Measurements from ENCODE around the gene EXTL2.

Gene EXTL2

GRCh38 chr1:100912019-100912418, 17.4 kb upstream of the EXTL2 start:
- TF ChIP-seq CTCF (IDR thresholded peaks at IDR 0.05) (no peak), ZFX (IDR thresholded peaks at IDR 0.05; ENCODE audit: borderline replicate concordance) (no peak)
- H3K27ac ChIP-seq, result no peak overlapping the region

GRCh38 chr1:100909018-100909417, 14.4 kb upstream of the EXTL2 start:
- TF ChIP-seq ZFX (IDR thresholded peaks at IDR 0.05; ENCODE audit: borderline replicate concordance) (no peak), CTCF (IDR thresholded peaks at IDR 0.05) (no peak)
- H3K27ac ChIP-seq, result no peak overlapping the region

- no peak overlapping the region for H3K27ac ChIP-seq
- TF ChIP-seq ZFX (IDR thresholded peaks at IDR 0.05; ENCODE audit: borderline replicate concordance), result no peak
- TF ChIP-seq CTCF (IDR thresholded peaks at IDR 0.05), result no peak
These were observed 13.2 kb upstream of the EXTL2 start for GRCh38 chr1:100907887-100908286.

- H3K27ac ChIP-seq, result no peak overlapping the region
- TF ChIP-seq ZFX (IDR thresholded peaks at IDR 0.05; ENCODE audit: borderline replicate concordance) (no peak), CTCF (IDR thresholded peaks at IDR 0.05) (no peak)
These were observed 10.5 kb upstream of the EXTL2 start for GRCh38 chr1:100905181-100905580.

- no peak for TF ChIP-seq CTCF (IDR thresholded peaks at IDR 0.05)
- TF ChIP-seq ZFX (IDR thresholded peaks at IDR 0.05; ENCODE audit: borderline replicate concordance), result no peak
These were observed 9.9 kb upstream of the EXTL2 start for GRCh38 chr1:100904528-100904927.

GRCh38 chr1:100903777-100904176, 9.1 kb upstream of the EXTL2 start:
- no peak for TF ChIP-seq ZFX (IDR thresholded peaks at IDR 0.05; ENCODE audit: borderline replicate concordance)
- no peak for TF ChIP-seq CTCF (IDR thresholded peaks at IDR 0.05)
- no peak overlapping the region for H3K27ac ChIP-seq

More at GRCh38 chr1:100904528-100904927, 9.9 kb upstream of the EXTL2 start:
- no peak overlapping the region for H3K27ac ChIP-seq

GRCh38 chr1:100902365-100902764, 7.7 kb upstream of the EXTL2 start:
- TF ChIP-seq CTCF (IDR thresholded peaks at IDR 0.05) (no peak), ZFX (IDR thresholded peaks at IDR 0.05; ENCODE audit: borderline replicate concordance) (no peak)
- H3K27ac ChIP-seq, result no peak overlapping the region

Measured in 22Rv1 (cell line).